ENCODE data around the gene ANKRD35. TPM values are rescaled to one million over a fixed set of nuclear protein-coding genes. Genes with fewer than 3 reads are reported as not detected.

ANKRD35 gene
- total RNA-seq, 3 donors from 2014 or later: 0.05 to 0.42 (median 0.10) TPM

- ATAC-seq (no peak), DNase-seq (no peak)
- Mint-ChIP-seq H3K4me1 (ENCODE audit: low read depth) (peaks cover 21% of the 10 kb centered on the region), H3K4me3 (no peak overlapping the region), H3K9me3 (no peaks in the 10 kb centered on the region), H3K27me3 (ENCODE audit: low read depth) (no peaks in the 10 kb centered on the region), H3K36me3 (ENCODE audit: insufficient read depth) (peaks cover 39% of the 10 kb centered on the region)
Measured at GRCh38 chr1:145912128-145912641, 26.5 kb upstream of the ANKRD35 start.

- no peaks in the 10 kb centered on the region for H3K27me3 Mint-ChIP-seq (ENCODE audit: low read depth)
- H3K36me3 Mint-ChIP-seq (ENCODE audit: insufficient read depth): peaks cover 21% of the 10 kb centered on the region
- ATAC-seq (no peak), DNase-seq (no peak)
- H3K4me1 Mint-ChIP-seq (ENCODE audit: low read depth): peaks cover 5% of the 10 kb centered on the region
- H3K9me3 Mint-ChIP-seq: no peaks in the 10 kb centered on the region
- no peak overlapping the region for H3K4me3 Mint-ChIP-seq
Measured at GRCh38 chr1:145908653-145909052, 23.0 kb upstream of the ANKRD35 start.

GRCh38 chr1:145906954-145907753 is 21.5 kb upstream of the ANKRD35 start:
- H3K36me3 Mint-ChIP-seq (ENCODE audit: insufficient read depth): peaks cover 15% of the 10 kb centered on the region
- H3K4me3 Mint-ChIP-seq: no peak overlapping the region
- H3K9me3 Mint-ChIP-seq: no peaks in the 10 kb centered on the region
- H3K4me1 Mint-ChIP-seq (ENCODE audit: low read depth): peaks cover 5% of the 10 kb centered on the region
- DNase-seq: no peak
- no peak for ATAC-seq
- H3K27me3 Mint-ChIP-seq (ENCODE audit: low read depth): no peaks in the 10 kb centered on the region

GRCh38 chr1:145901312-145902021 is 15.8 kb upstream of the ANKRD35 start:
- DNase-seq (no peak), ATAC-seq (no peak)
- Mint-ChIP-seq H3K9me3 (no peaks in the 10 kb centered on the region), H3K27me3 (ENCODE audit: low read depth) (no peaks in the 10 kb centered on the region), H3K4me1 (ENCODE audit: low read depth) (no peaks in the 10 kb centered on the region), H3K4me3 (no peak overlapping the region), H3K36me3 (ENCODE audit: insufficient read depth) (peaks cover 6% of the 10 kb centered on the region)

GRCh38 chr1:145898756-145899155 is 13.1 kb upstream of the ANKRD35 start:
- Mint-ChIP-seq H3K4me3 (no peak overlapping the region), H3K4me1 (ENCODE audit: low read depth) (no peaks in the 10 kb centered on the region), H3K9me3 (no peaks in the 10 kb centered on the region), H3K36me3 (ENCODE audit: insufficient read depth) (peaks cover 5% of the 10 kb centered on the region), H3K27me3 (ENCODE audit: low read depth) (no peaks in the 10 kb centered on the region)
- DNase-seq: no peak
- ATAC-seq: no peak

GRCh38 chr1:145897969-145898368 is 12.3 kb upstream of the ANKRD35 start:
- Mint-ChIP-seq H3K36me3 (ENCODE audit: insufficient read depth) (peaks cover 6% of the 10 kb centered on the region), H3K27me3 (ENCODE audit: low read depth) (no peaks in the 10 kb centered on the region), H3K4me3 (no peak overlapping the region), H3K9me3 (no peaks in the 10 kb centered on the region), H3K4me1 (ENCODE audit: low read depth) (no peaks in the 10 kb centered on the region)
- ATAC-seq (no peak), DNase-seq (no peak)

GRCh38 chr1:145895471-145895870 is 9.8 kb upstream of the ANKRD35 start:
- Mint-ChIP-seq H3K4me3 (no peak overlapping the region), H3K27me3 (ENCODE audit: low read depth) (no peaks in the 10 kb centered on the region), H3K36me3 (ENCODE audit: insufficient read depth) (peaks cover 4% of the 10 kb centered on the region), H3K4me1 (ENCODE audit: low read depth) (no peaks in the 10 kb centered on the region), H3K9me3 (no peaks in the 10 kb centered on the region)
- DNase-seq (no peak), ATAC-seq (no peak)

GRCh38 chr1:145893306-145894055 is 7.8 kb upstream of the ANKRD35 start:
- DNase-seq: no peak
- no peaks in the 10 kb centered on the region for H3K4me1 Mint-ChIP-seq (ENCODE audit: low read depth)
- H3K4me3 Mint-ChIP-seq: no peak overlapping the region
- H3K36me3 Mint-ChIP-seq (ENCODE audit: insufficient read depth): peaks cover 4% of the 10 kb centered on the region
- H3K9me3 Mint-ChIP-seq: no peaks in the 10 kb centered on the region
- H3K27me3 Mint-ChIP-seq (ENCODE audit: low read depth): no peaks in the 10 kb centered on the region
- no peak for ATAC-seq

- no peak overlapping the region for H3K4me3 Mint-ChIP-seq
- no peak for DNase-seq
- no peaks in the 10 kb centered on the region for H3K27me3 Mint-ChIP-seq (ENCODE audit: low read depth)
- no peaks in the 10 kb centered on the region for H3K4me1 Mint-ChIP-seq (ENCODE audit: low read depth)
- H3K36me3 Mint-ChIP-seq (ENCODE audit: insufficient read depth): peaks cover 2% of the 10 kb centered on the region
- H3K9me3 Mint-ChIP-seq: no peaks in the 10 kb centered on the region
- ATAC-seq: no peak
Measured at GRCh38 chr1:145892486-145893087, 6.9 kb upstream of the ANKRD35 start.

GRCh38 chr1:145891587-145892485 is 6.2 kb upstream of the ANKRD35 start:
- ATAC-seq: peak; percentile 62 to 66
- Mint-ChIP-seq H3K36me3 (ENCODE audit: insufficient read depth) (peaks cover 2% of the 10 kb centered on the region), H3K9me3 (no peaks in the 10 kb centered on the region), H3K4me1 (ENCODE audit: low read depth) (peaks cover under 1% of the 10 kb centered on the region), H3K4me3 (no peak overlapping the region), H3K27me3 (ENCODE audit: low read depth) (peaks cover 1% of the 10 kb centered on the region)
- DNase-seq: peak; percentile 46

- peaks cover 2% of the 10 kb centered on the region for H3K27me3 Mint-ChIP-seq (ENCODE audit: low read depth)
- no peak for ATAC-seq
Measured at GRCh38 chr1:145891143-145891542, 5.5 kb upstream of the ANKRD35 start.

GRCh38 chr1:145889722-145890121 is 4.1 kb upstream of the ANKRD35 start:
- H3K36me3 Mint-ChIP-seq (ENCODE audit: insufficient read depth): peaks cover 2% of the 10 kb centered on the region
- peaks cover 10% of the 10 kb centered on the region for H3K27me3 Mint-ChIP-seq (ENCODE audit: low read depth)
- peaks cover 16% of the 10 kb centered on the region for H3K4me1 Mint-ChIP-seq (ENCODE audit: low read depth)
- no peak for DNase-seq
- ATAC-seq: no peak
- no peaks in the 10 kb centered on the region for H3K9me3 Mint-ChIP-seq
- H3K4me3 Mint-ChIP-seq: no peak overlapping the region

More at GRCh38 chr1:145891143-145891542, 5.5 kb upstream of the ANKRD35 start:
- no peak for DNase-seq
- peaks cover 2% of the 10 kb centered on the region for H3K36me3 Mint-ChIP-seq (ENCODE audit: insufficient read depth)
- H3K4me3 Mint-ChIP-seq: no peak overlapping the region
- peaks cover 5% of the 10 kb centered on the region for H3K4me1 Mint-ChIP-seq (ENCODE audit: low read depth)
- no peaks in the 10 kb centered on the region for H3K9me3 Mint-ChIP-seq

- Mint-ChIP-seq H3K36me3 (ENCODE audit: insufficient read depth) (no peaks in the 10 kb centered on the region), H3K27me3 (ENCODE audit: low read depth) (peaks cover 22% of the 10 kb centered on the region), H3K9me3 (no peaks in the 10 kb centered on the region), H3K4me1 (ENCODE audit: low read depth) (peaks cover 18% of the 10 kb centered on the region), H3K4me3 (no peak overlapping the region)
- ATAC-seq (no peak), DNase-seq (no peak)
Measured at GRCh38 chr1:145887631-145888030, 2.0 kb upstream of the ANKRD35 start.

Data from activated T-cell treated with anti-CD3 and anti-CD28 coated beads, Interleukin-2, amount 50 U/mL, for 4 hours (primary cell).